OCI-LY7 (cell line): ENCODE measurements around the gene NAPB. TPM values are rescaled to one million over a fixed set of nuclear protein-coding genes. Genes with fewer than 3 reads are reported as not detected.

Experiments used
- BruUV-seq: library from RNA; stranded (reverse); fragments of 400-500 nt; replicated peaks from 2 replicates; lab custom pipeline; 2021; lab: Mats Ljungman, UMichigan
- CTCF ChIA-PET: fragments of 300-600 bp; sonication (Branson Sonifier 250); formaldehyde crosslinking; loops from one replicate; lab custom pipeline; 2022; ENCODE audit warnings: antibody characterized with exemption; ENCODE audit not compliant: unreplicated experiment; lab: Charles Lee
- POLR2A ChIA-PET: fragments of 300-600 bp; sonication (Branson Sonifier 250); formaldehyde crosslinking; loops from one replicate; lab custom pipeline; 2022; ENCODE audit warnings: antibody characterized with exemption; lab: Charles Lee
- DNase-seq: peaks from one replicate; pipeline ENCODE4 v3.0.0-alpha.2; 2015; ENCODE audit warnings: low spot score
- H2AFZ ChIP-seq: fragments of 200-600 bp; sonication (generic), shearing (Covaris generic); 2 replicates; pipeline ENCODE4 v1.6.1; 2014; ENCODE audit warnings: mild to moderate bottlenecking, antibody characterized with exemption, low read length, moderate library complexity
- H3K27ac ChIP-seq: fragments of 200-600 bp; sonication (generic); 2 replicates; pipeline ENCODE4 v1.5.1; 2014; ENCODE audit warnings: mixed run types, low read depth, mild to moderate bottlenecking, moderate library complexity, low read length, inconsistent platforms; ENCODE audit not compliant: poor library complexity, severe bottlenecking
- H3K36me3 ChIP-seq: fragments of 200-600 bp; sonication (generic); 2 replicates; pipeline ENCODE4 v1.6.1; 2014; ENCODE audit warnings: mild to moderate bottlenecking, antibody characterized with exemption, low read length, moderate library complexity, mixed read lengths; ENCODE audit not compliant: insufficient read depth
- H3K4me1 ChIP-seq: fragments of 200-600 bp; sonication (generic); 2 replicates; pipeline ENCODE4 v1.5.1; 2014; ENCODE audit warnings: mild to moderate bottlenecking, low read length; ENCODE audit not compliant: insufficient read depth, poor library complexity, severe bottlenecking
- H3K4me2 ChIP-seq: fragments of 200-600 bp; sonication (generic); 2 replicates; pipeline ENCODE4 v1.6.1; 2014; ENCODE audit warnings: mild to moderate bottlenecking, low read length
- H3K4me3 ChIP-seq: fragments of 200-600 bp; sonication (generic); 2 replicates; pipeline ENCODE4 v1.5.1; 2014; ENCODE audit warnings: mild to moderate bottlenecking, low read depth, low read length; ENCODE audit not compliant: poor library complexity, severe bottlenecking
- H3K79me2 ChIP-seq: fragments of 200-600 bp; sonication (generic); 2 replicates; pipeline ENCODE4 v1.6.1; 2016; ENCODE audit warnings: low read depth, mild to moderate bottlenecking, low read length, moderate library complexity, mixed read lengths; ENCODE audit not compliant: insufficient read depth
- H3K9me2 ChIP-seq: fragments of 200-600 bp; sonication (generic); 2 replicates; pipeline ENCODE4 v1.6.1; 2016; ENCODE audit warnings: mild to moderate bottlenecking, low read length, mixed read lengths; ENCODE audit not compliant: insufficient read depth
- H3K9me3 ChIP-seq: fragments of 200-600 bp; sonication (generic); 2 replicates; pipeline ENCODE4 v1.6.1; 2014; ENCODE audit warnings: mild to moderate bottlenecking, mixed run types, low read length, mixed read lengths
- H4K20me1 ChIP-seq: fragments of 200-600 bp; sonication (generic); 2 replicates; pipeline ENCODE4 v1.6.1; 2014; ENCODE audit warnings: mild to moderate bottlenecking, antibody characterized with exemption, low read length, moderate library complexity, mixed read lengths; ENCODE audit not compliant: insufficient read depth
- CTCF ChIP-seq: fragments of 200-600 bp; sonication (generic); conservative IDR thresholded peaks from 2 replicates; pipeline ENCODE4 v1.5.1; 2014; ENCODE audit warnings: mild to moderate bottlenecking, antibody characterized with exemption, low read length, moderate library complexity, mixed read lengths
- EZH2phosphoT487 ChIP-seq: fragments of 200-600 bp; sonication (generic); IDR thresholded peaks from 2 replicates; pipeline ENCODE4 v1.6.1; 2018; ENCODE audit warnings: low read depth, borderline replicate concordance, mild to moderate bottlenecking, mixed run types, antibody characterized with exemption, low read length, moderate library complexity, mixed read lengths
- intact Hi-C: fragments of 100-400 bp; cut with micrococcal nuclease; formaldehyde crosslinking; loops from one replicate; pipeline ENCODE4 v1.10.0; 2022; ENCODE audit not compliant: unreplicated experiment
- total RNA-seq, 2 experiments: library from RNA; depleted of rRNA in 1 of 2; stranded (reverse); fragments of >200 nt in 1 of 2; shearing (Covaris generic) in 1 of 2; gene quantifications; 2 replicates each; pipeline ENCODE4 v1.2.3, GENCODE V29; 2014 to 2022

Gene NAPB
- total RNA-seq, 2 experiments from 2014 or later, result 9.3 to 12.1 TPM

- Histone ChIP-seq H4K20me1 (no peaks in the 10 kb centered on the region), H3K79me2 (peaks cover 4% of the 10 kb centered on the region), H2AFZ (no peak overlapping the region), H3K9me2 (no peaks in the 10 kb centered on the region), H3K4me3 (no peak overlapping the region), H3K27ac (no peak overlapping the region), H3K4me1 (peaks cover 10% of the 10 kb centered on the region), H3K36me3 (no peaks in the 10 kb centered on the region), H3K9me3 (0 out of 2 replicates have a peak, but pooled peaks cover 6% of the 10 kb centered on the region), H3K4me2 (no peak overlapping the region)
- no TSS peak for BruUV-seq
- no peak for DNase-seq
- TF ChIP-seq CTCF (no peak), EZH2phosphoT487 (no peak)
- CTCF ChIA-PET, result interaction anchor here (0.6 to 1.5 kb wide), 2 partner anchors 12 to 107 kb away, joined by 3 to 4 read pairs; no protein-coding TSS in a partner anchor
- POLR2A ChIA-PET, result no interaction called here
- intact Hi-C loops, result no loop called here
These were observed 75.3 kb downstream of the NAPB start for GRCh38 chr20:23346002-23346401.

GRCh38 chr20:23344336-23344735 is 77.0 kb downstream of the NAPB start:
- no peak for DNase-seq
- H3K9me2 ChIP-seq, result no peaks in the 10 kb centered on the region
- no peak overlapping the region for H2AFZ ChIP-seq
- intact Hi-C loops, result loop anchor here (5.0 kb wide), 1 partner anchor 1007 kb away; no protein-coding TSS in a partner anchor
- no peaks in the 10 kb centered on the region for H3K36me3 ChIP-seq
- H3K4me1 ChIP-seq, result peaks cover 9% of the 10 kb centered on the region
- H3K9me3 ChIP-seq, result 0 out of 2 replicates have a peak, but pooled peaks cover 6% of the 10 kb centered on the region
- POLR2A ChIA-PET, result interaction anchor here (1.2 kb wide), 1 partner anchor 14 kb away, joined by 3 read pairs; no protein-coding TSS in a partner anchor
- CTCF ChIA-PET, result no interaction called here
- no peak overlapping the region for H3K4me3 ChIP-seq
- no TSS peak for BruUV-seq
- no peak overlapping the region for H3K27ac ChIP-seq
- no peaks in the 10 kb centered on the region; the same call in 1 of the 2 replicates for H3K79me2 ChIP-seq
- no peaks in the 10 kb centered on the region for H4K20me1 ChIP-seq
- H3K4me2 ChIP-seq, result no peak overlapping the region
- no peak for TF ChIP-seq CTCF
- no peak for TF ChIP-seq EZH2phosphoT487

- H2AFZ ChIP-seq, result no peak overlapping the region
- H3K9me3 ChIP-seq, result 0 out of 2 replicates have a peak, but pooled peaks cover 6% of the 10 kb centered on the region
- H3K4me2 ChIP-seq, result no peak overlapping the region
- POLR2A ChIA-PET, result no interaction called here
- CTCF ChIA-PET, result no interaction called here
- TF ChIP-seq CTCF (no peak), EZH2phosphoT487 (no peak)
- DNase-seq, result no peak
- peaks cover 1% of the 10 kb centered on the region for H3K4me1 ChIP-seq
- BruUV-seq, result no TSS peak
- no peaks in the 10 kb centered on the region for H3K9me2 ChIP-seq
- H3K79me2 ChIP-seq, result no peaks in the 10 kb centered on the region
- H4K20me1 ChIP-seq, result no peaks in the 10 kb centered on the region
- intact Hi-C loops, result loop anchor here (5.0 kb wide), 1 partner anchor 1006 kb away; no protein-coding TSS in a partner anchor
- no peak overlapping the region for H3K27ac ChIP-seq
- H3K36me3 ChIP-seq, result no peaks in the 10 kb centered on the region
- no peak overlapping the region for H3K4me3 ChIP-seq
These were observed 77.7 kb downstream of the NAPB start for GRCh38 chr20:23343590-23343989.
